Esophagus squamous epithelium (tissue), 5 donors: Measurements from ENCODE around the gene GAS7. TPM values are rescaled to one million over a fixed set of nuclear protein-coding genes. Genes with fewer than 3 reads are reported as not detected.
A peak's percentile ranks its signal among the peaks of the same experiment; 100 is the strongest.

Experiments used
- DNase-seq: peaks from one replicate; lab custom pipeline; 2025; lab: John Stamatoyannopoulos, UW
- H3K27ac ChIP-seq, 4 donors: fragments of 200-600 bp; sonication (generic); one replicate each; pipeline ENCODE4 v1.5.1; 2016 to 2019; ENCODE audit warnings: mild to moderate bottlenecking in 1 of 4
- H3K27me3 ChIP-seq, 4 donors: fragments of 200-600 bp; sonication (generic); 1 replicate in 3 of 4; 2 replicates in 1 of 4; pipeline versions ENCODE4 v1.5.1 to v1.6.0; 2017 to 2021; ENCODE audit warnings: antibody characterized with exemption in 1 of 4
- H3K36me3 ChIP-seq, 3 donors: fragments of 200-600 bp; sonication (generic); one replicate each; pipeline ENCODE4 v1.5.1; 2016 to 2019
- H3K4me1 ChIP-seq, 3 donors: fragments of 200-600 bp; sonication (generic); one replicate each; pipeline ENCODE4 v1.5.1; 2017 to 2019
- H3K4me3 ChIP-seq, 4 donors: fragments of 200-600 bp; sonication (generic); 1 replicate in 3 of 4; 2 replicates in 1 of 4; pipeline ENCODE4 v1.5.1; 2016 to 2019; ENCODE audit warnings: mild to moderate bottlenecking in 2 of 4, moderate library complexity in 1 of 4
- H3K9me3 ChIP-seq, 3 donors: fragments of 200-600 bp; sonication (generic); one replicate each; pipeline ENCODE4 v1.5.1; 2016 to 2019
- CTCF ChIP-seq, 6 experiments: fragments of 450-650 bp in 4 of 6; fragments of 200-600 bp in 2 of 6; sonication (generic) in 2 of 6; IDR thresholded peaks; one replicate each; pipeline ENCODE4 v1.5.1; 2016 to 2019; ENCODE audit warnings: antibody characterized with exemption in 6 of 6, mild to moderate bottlenecking in 4 of 6, moderate library complexity in 4 of 6
- POLR2A ChIP-seq, 4 donors: fragments of 450-650 bp; IDR thresholded peaks; one replicate each; pipeline ENCODE4 v1.6.1; 2017; ENCODE audit warnings: antibody characterized with exemption in 4 of 4, mild to moderate bottlenecking in 4 of 4, moderate library complexity in 3 of 4
- WGBS, 2 donors: methylation state at CpG; one replicate each; pipeline ENCODE4 v1.1.5; 2018; 5-methylcytosine and 5-hydroxymethylcytosine counted together
- intact Hi-C: fragments of 100-400 bp; cut with DNase I; formaldehyde crosslinking; loops from one replicate; pipeline ENCODE4 v1.15.0; 2022
- total RNA-seq, 4 donors: library from RNA; depleted of rRNA; stranded (reverse); fragments of >200 nt; gene quantifications; one replicate each; pipeline ENCODE4 v1.1.0, GENCODE V29; 2016
- donor health status: DM: yes; HTN: yes; CAD: no.

GAS7 gene
- total RNA-seq, 4 donors from 2014 or later: 16.8 to 39.1 (median 30.1) TPM

DNA sequence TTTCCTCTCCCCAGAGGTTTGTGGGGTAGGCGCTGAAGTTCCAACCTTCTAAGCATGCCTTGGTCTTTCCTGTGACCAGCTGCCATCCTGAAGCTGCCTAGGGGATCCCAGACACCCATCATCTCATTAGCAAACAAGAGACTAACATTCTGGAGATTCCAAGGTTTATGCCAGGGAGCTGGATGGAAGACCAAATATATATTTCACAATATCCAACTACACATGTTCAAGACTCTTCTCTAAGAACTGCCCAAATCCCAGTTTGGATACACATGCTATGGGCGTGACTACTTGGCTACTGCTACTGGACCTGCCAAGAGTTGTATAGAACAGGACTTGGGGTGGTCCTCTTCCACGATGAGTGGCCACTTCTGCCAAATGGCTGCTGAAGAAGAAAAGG, 200.3 kb downstream of the GAS7 start:
- no peak for TF ChIP-seq POLR2A (IDR thresholded peaks at IDR 0.05)
- no peak for TF ChIP-seq CTCF (IDR thresholded peaks at IDR 0.05)
- no peak overlapping the region for H3K4me3 ChIP-seq
- H3K27ac ChIP-seq: peak overlapping the region in 1 of 4 donors; percentile 5
- no peaks in the 10 kb centered on the region for H3K9me3 ChIP-seq
- peaks cover 3 to 10% (median 7%) of the 10 kb centered on the region in 3 donors for H3K4me1 ChIP-seq
- no peaks in the 10 kb centered on the region for H3K27me3 ChIP-seq
- DNase-seq: no peak
- intact Hi-C loops: no loop called here
- H3K36me3 ChIP-seq: no peaks in the 10 kb centered on the region
- WGBS, 2 donors: 52 to 87% methylated on average over 3 of the region's 3 CpGs

GRCh38 chr17:9994761-9995160, 203.6 kb downstream of the GAS7 start:
- no peak for DNase-seq
- no peaks in the 10 kb centered on the region for H3K9me3 ChIP-seq
- no peaks in the 10 kb centered on the region for H3K4me1 ChIP-seq
- no peak overlapping the region for H3K4me3 ChIP-seq
- 68 to 100% methylated on average over 2 to 4 of the region's 4 CpGs for WGBS, 2 donors
- intact Hi-C loops: no loop called here
- H3K36me3 ChIP-seq: no peaks in the 10 kb centered on the region
- H3K27ac ChIP-seq: no peak overlapping the region
- no peaks in the 10 kb centered on the region for H3K27me3 ChIP-seq
- TF ChIP-seq CTCF (IDR thresholded peaks at IDR 0.05): no peak
- no peak for TF ChIP-seq POLR2A (IDR thresholded peaks at IDR 0.05)

DNA sequence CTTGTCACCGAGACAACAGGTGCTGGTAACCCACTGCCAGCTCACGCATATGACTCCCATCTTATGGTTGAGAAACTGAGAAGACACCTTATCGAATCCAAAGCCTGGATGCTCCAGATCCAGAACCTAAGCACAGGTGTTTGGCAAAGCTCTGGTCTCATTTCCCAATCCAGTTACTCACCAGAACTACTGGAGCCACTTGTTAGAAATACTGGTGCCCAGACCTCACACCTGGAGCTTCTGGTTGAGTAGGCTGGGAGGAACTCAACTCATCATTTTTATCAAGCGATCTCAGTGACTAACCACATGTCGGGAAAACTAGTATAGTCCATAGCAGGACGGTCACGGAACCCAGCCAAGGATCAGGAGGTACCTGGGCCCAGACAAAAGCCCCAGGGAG, 206.6 kb downstream of the GAS7 start:
- Histone ChIP-seq H3K27me3 (no peaks in the 10 kb centered on the region), H3K4me3 (no peak overlapping the region), H3K36me3 (no peaks in the 10 kb centered on the region), H3K27ac (no peak overlapping the region), H3K4me1 (peaks cover 0 to 10% (median 0%) of the 10 kb centered on the region in 3 donors), H3K9me3 (no peaks in the 10 kb centered on the region)
- 95 to 98% methylated on average over 5 to 7 of the region's 7 CpGs for WGBS, 2 donors
- intact Hi-C loops: no loop called here
- no peak for DNase-seq
- no peak for TF ChIP-seq POLR2A (IDR thresholded peaks at IDR 0.05)
- TF ChIP-seq CTCF (IDR thresholded peaks at IDR 0.05): no peak

DNA sequence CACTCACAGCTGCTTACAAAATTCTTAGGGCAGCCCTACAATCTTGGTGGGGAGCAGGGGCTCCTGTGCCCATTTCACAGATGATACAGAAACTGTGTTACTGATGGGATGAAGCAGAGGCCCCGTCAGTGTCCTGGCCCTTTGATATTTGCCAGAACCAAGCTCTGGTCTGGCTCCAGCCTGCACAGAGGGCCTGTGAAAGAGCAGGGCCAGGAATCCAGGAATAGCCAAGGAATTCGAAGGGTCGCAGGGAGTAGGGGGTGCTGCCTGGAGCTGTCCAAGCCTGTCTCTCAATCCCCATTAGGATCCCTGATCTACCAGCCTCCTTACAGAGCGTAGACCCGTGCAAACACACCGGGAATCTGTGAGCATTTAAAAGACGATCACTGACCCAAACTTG, 207.1 kb downstream of the GAS7 start:
- intact Hi-C loops: no loop called here
- no peaks in the 10 kb centered on the region for H3K27me3 ChIP-seq
- 89 to 100% methylated on average over 1 to 7 of the region's 7 CpGs for WGBS, 2 donors
- TF ChIP-seq CTCF (IDR thresholded peaks at IDR 0.05) (no peak), POLR2A (IDR thresholded peaks at IDR 0.05) (no peak)
- no peaks in the 10 kb centered on the region for H3K9me3 ChIP-seq
- H3K36me3 ChIP-seq: no peaks in the 10 kb centered on the region
- H3K4me1 ChIP-seq: peaks cover 0 to 14% (median 0%) of the 10 kb centered on the region in 3 donors
- DNase-seq: no peak
- no peak overlapping the region for H3K4me3 ChIP-seq
- no peak overlapping the region for H3K27ac ChIP-seq

DNA sequence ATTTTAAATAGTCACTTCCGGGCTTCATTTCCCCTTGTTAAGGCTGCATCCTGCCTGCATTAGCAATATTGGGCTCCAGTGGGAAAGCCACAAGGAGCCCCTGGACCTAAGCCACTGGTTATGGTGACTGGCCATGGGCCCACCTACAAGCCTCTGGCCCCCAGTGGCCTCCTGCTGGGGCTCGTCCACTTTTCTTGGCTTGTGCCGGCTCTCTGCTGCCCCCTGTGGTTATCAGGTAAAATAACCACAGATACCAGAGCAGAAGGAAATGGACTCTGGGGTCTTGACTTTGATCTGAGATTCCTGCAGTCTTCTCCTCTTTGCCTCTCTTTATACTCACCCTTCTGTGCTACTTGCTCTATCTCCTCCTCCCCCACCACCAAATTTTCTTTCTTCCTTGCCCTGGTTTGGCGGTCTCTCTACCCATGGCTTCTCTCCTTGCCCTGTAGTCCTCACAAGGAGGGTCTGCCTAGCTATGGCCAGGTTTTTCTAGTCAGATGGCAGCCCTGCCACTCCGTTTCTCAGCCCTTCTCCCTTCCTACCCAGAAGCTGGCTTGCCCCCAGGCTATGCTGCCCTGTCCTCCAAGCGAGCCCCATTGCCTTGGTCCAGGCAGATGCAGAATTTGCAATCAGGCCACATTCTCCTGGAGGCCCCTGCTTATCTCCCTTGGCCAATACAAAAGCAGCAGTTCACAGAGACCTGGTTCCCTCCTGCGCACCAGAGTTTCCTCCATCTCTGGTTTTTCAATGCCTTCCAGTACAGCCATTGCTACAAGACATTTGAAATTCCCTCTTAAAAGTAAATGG, 210.4 kb downstream of the GAS7 start:
- Histone ChIP-seq H3K36me3 (no peaks in the 10 kb centered on the region), H3K27ac (no peak overlapping the region), H3K4me1 (peaks cover 0 to 15% (median 0%) of the 10 kb centered on the region in 3 donors), H3K27me3 (no peaks in the 10 kb centered on the region), H3K9me3 (no peaks in the 10 kb centered on the region), H3K4me3 (no peak overlapping the region)
- no peak for DNase-seq
- intact Hi-C loops: no loop called here
- 45 to 49% methylated on average over 6 to 7 of the region's 7 CpGs for WGBS, 2 donors
- TF ChIP-seq CTCF (IDR thresholded peaks at IDR 0.05): peak; percentile 46 to 65 (median 52)
- TF ChIP-seq POLR2A (IDR thresholded peaks at IDR 0.05): no peak
